DND-41 (cell line): Measurements from ENCODE around the gene UIMC1.
A peak's percentile ranks its signal among the peaks of the same experiment; 100 is the strongest.

Experiments used
- ATAC-seq: fragments of 200-7000 bp; cut with Tn5 transposase; 3 replicates; pipeline ENCODE4 v1.9.1; 2021; ENCODE audit warnings: low read depth; ENCODE audit not compliant: insufficient read depth
- DNase-seq: peaks from one replicate; pipeline ENCODE4 v3.0.0-alpha.2; 2020
- H2AFZ ChIP-seq: 2 replicates; pipeline ENCODE4 v1.6.0; 2012; ENCODE audit warnings: low read depth, low read length
- H3K27ac ChIP-seq: 2 replicates; pipeline ENCODE4 v1.5.1; 2012; ENCODE audit warnings: low read length, inconsistent platforms
- H3K27me3 ChIP-seq: fragments of 200-600 bp; sonication (generic); 2 replicates; pipeline ENCODE4 v1.6.0; 2012; ENCODE audit warnings: low read length, mild to moderate bottlenecking, inconsistent platforms; ENCODE audit not compliant: insufficient read depth, poor library complexity
- H3K36me3 ChIP-seq: 2 replicates; pipeline ENCODE4 v1.5.1; 2012; ENCODE audit warnings: low read length, inconsistent platforms; ENCODE audit not compliant: insufficient read depth
- H3K4me1 ChIP-seq: 2 replicates; pipeline ENCODE4 v1.5.1; 2012; ENCODE audit warnings: mild to moderate bottlenecking, low read length; ENCODE audit not compliant: insufficient read depth
- H3K4me2 ChIP-seq: 2 replicates; pipeline ENCODE4 v1.6.0; 2012; ENCODE audit warnings: mild to moderate bottlenecking, moderate library complexity, low read length, inconsistent platforms; ENCODE audit not compliant: insufficient read depth
- H3K4me3 ChIP-seq, 2 experiments: fragments of 200-600 bp in 1 of 2; shearing (Covaris generic) in 1 of 2; 2 replicates each; pipeline ENCODE4 v1.5.1; 2012 to 2016; ENCODE audit warnings: inconsistent platforms in 2 of 2, low read length in 2 of 2, mild to moderate bottlenecking in 2 of 2, low read depth in 1 of 2, moderate library complexity in 1 of 2
- H3K79me2 ChIP-seq: 2 replicates; pipeline ENCODE4 v1.6.0; 2012; ENCODE audit warnings: low read length, inconsistent platforms; ENCODE audit not compliant: insufficient read depth
- H3K9ac ChIP-seq: 2 replicates; pipeline ENCODE4 v1.6.0; 2012; ENCODE audit warnings: low read depth, mild to moderate bottlenecking, inconsistent platforms, low read length, moderate library complexity
- H3K9me3 ChIP-seq: 2 replicates; pipeline ENCODE4 v1.5.1; 2012; ENCODE audit warnings: low read length, moderate library complexity, mild to moderate bottlenecking, inconsistent platforms; ENCODE audit not compliant: insufficient read depth, severe bottlenecking
- H4K20me1 ChIP-seq: 2 replicates; pipeline ENCODE4 v1.6.0; 2012; ENCODE audit warnings: low read length; ENCODE audit not compliant: insufficient read depth
- CTCF ChIP-seq: IDR thresholded peaks from 2 replicates; pipeline ENCODE4 v1.5.1; 2012; ENCODE audit warnings: borderline replicate concordance, low read length, moderate library complexity, mild to moderate bottlenecking; ENCODE audit not compliant: poor library complexity, severe bottlenecking; ENCODE audit errors: extremely low read depth
- EZH2 ChIP-seq: IDR thresholded peaks from 3 replicates; pipeline ENCODE4 v1.6.1; 2012; ENCODE audit warnings: borderline replicate concordance, low read depth, mild to moderate bottlenecking, moderate library complexity, low read length, inconsistent platforms; ENCODE audit not compliant: severe bottlenecking

Gene UIMC1

GRCh38 chr5:177022386-177023302 lies 16.1 kb upstream of the UIMC1 start, which contains the start of gene ZNF346:
Gene ZNF346 (plus strand): TSS chr5:177022696. CDS start chr5:177022739, 43 bp downstream.
- H3K4me1 ChIP-seq = peaks cover 39% of the 10 kb centered on the region
- peak within 1 kb of the TSS; percentile 97 for H2AFZ ChIP-seq
- peak within 1 kb of the TSS; percentile 94 for H3K9ac ChIP-seq
- no peaks in the 10 kb centered on the region for H3K9me3 ChIP-seq
- DNase-seq = peak; percentile 93
- peak within 1 kb of the TSS; percentile 82 for H3K4me2 ChIP-seq
- H3K4me3 ChIP-seq = peak within 1 kb of the TSS; percentile 65 to 81
- no peaks in the 10 kb centered on the region for H3K27me3 ChIP-seq
- H3K27ac ChIP-seq = peak within 1 kb of the TSS; percentile 90
- TF ChIP-seq EZH2 (no peak), CTCF (peak; percentile 51)
- peak; percentile 97 for ATAC-seq
- peaks cover 23% of the 10 kb centered on the region for H3K36me3 ChIP-seq
- peaks cover 70% of the 10 kb centered on the region for H3K79me2 ChIP-seq
- H4K20me1 ChIP-seq = no peaks in the 10 kb centered on the region; the same call in 1 of the 2 replicates

- Histone ChIP-seq H2AFZ (no peak overlapping the region), H4K20me1 (no peaks in the 10 kb centered on the region; the same call in 1 of the 2 replicates), H3K4me2 (no peak overlapping the region), H3K79me2 (peaks cover 46% of the 10 kb centered on the region), H3K27ac (no peak overlapping the region), H3K4me1 (peaks cover 33% of the 10 kb centered on the region), H3K27me3 (no peaks in the 10 kb centered on the region), H3K36me3 (peaks cover 9% of the 10 kb centered on the region), H3K9me3 (no peaks in the 10 kb centered on the region), H3K9ac (no peak overlapping the region), H3K4me3 (no peak overlapping the region)
- no peak for TF ChIP-seq CTCF
- TF ChIP-seq EZH2 = no peak
- ATAC-seq (no peak), DNase-seq (no peak)
Observed at GRCh38 chr5:177020033-177020432, 13.5 kb upstream of the UIMC1 start.

GRCh38 chr5:177018341-177018740 lies 11.8 kb upstream of the UIMC1 start:
- no peaks in the 10 kb centered on the region for H3K27me3 ChIP-seq

More at GRCh38 chr5:177018341-177018740, 11.8 kb upstream of the UIMC1 start:
- H3K27ac ChIP-seq = no peak overlapping the region
- no peaks in the 10 kb centered on the region for H3K36me3 ChIP-seq
- H3K9me3 ChIP-seq = no peaks in the 10 kb centered on the region
- TF ChIP-seq CTCF (no peak), EZH2 (no peak)
- no peak overlapping the region for H3K4me3 ChIP-seq
- ATAC-seq = no peak
- H3K79me2 ChIP-seq = peaks cover 29% of the 10 kb centered on the region
- H4K20me1 ChIP-seq = no peaks in the 10 kb centered on the region; the same call in 1 of the 2 replicates
- peaks cover 18% of the 10 kb centered on the region for H3K4me1 ChIP-seq
- no peak overlapping the region for H2AFZ ChIP-seq
- no peak overlapping the region for H3K9ac ChIP-seq
- H3K4me2 ChIP-seq = no peak overlapping the region
- no peak for DNase-seq
